OCI-LY7 (cell line): ENCODE measurements around the gene UBE2S. TPM values are rescaled to one million over a fixed set of nuclear protein-coding genes. Genes with fewer than 3 reads are reported as not detected.

Experiments used
- BruUV-seq: library from RNA; stranded (reverse); fragments of 400-500 nt; replicated peaks from 2 replicates; lab custom pipeline; 2021; lab: Mats Ljungman, UMichigan
- CTCF ChIA-PET: fragments of 300-600 bp; sonication (Branson Sonifier 250); formaldehyde crosslinking; loops from one replicate; lab custom pipeline; 2022; ENCODE audit warnings: antibody characterized with exemption; ENCODE audit not compliant: unreplicated experiment; lab: Charles Lee
- POLR2A ChIA-PET: fragments of 300-600 bp; sonication (Branson Sonifier 250); formaldehyde crosslinking; loops from one replicate; lab custom pipeline; 2022; ENCODE audit warnings: antibody characterized with exemption; lab: Charles Lee
- DNase-seq: peaks from one replicate; pipeline ENCODE4 v3.0.0-alpha.2; 2015; ENCODE audit warnings: low spot score
- H2AFZ ChIP-seq: fragments of 200-600 bp; sonication (generic), shearing (Covaris generic); 2 replicates; pipeline ENCODE4 v1.6.1; 2014; ENCODE audit warnings: mild to moderate bottlenecking, antibody characterized with exemption, low read length, moderate library complexity
- H3K27ac ChIP-seq: fragments of 200-600 bp; sonication (generic); 2 replicates; pipeline ENCODE4 v1.5.1; 2014; ENCODE audit warnings: mixed run types, low read depth, mild to moderate bottlenecking, moderate library complexity, low read length, inconsistent platforms; ENCODE audit not compliant: poor library complexity, severe bottlenecking
- H3K36me3 ChIP-seq: fragments of 200-600 bp; sonication (generic); 2 replicates; pipeline ENCODE4 v1.6.1; 2014; ENCODE audit warnings: mild to moderate bottlenecking, antibody characterized with exemption, low read length, moderate library complexity, mixed read lengths; ENCODE audit not compliant: insufficient read depth
- H3K4me1 ChIP-seq: fragments of 200-600 bp; sonication (generic); 2 replicates; pipeline ENCODE4 v1.5.1; 2014; ENCODE audit warnings: mild to moderate bottlenecking, low read length; ENCODE audit not compliant: insufficient read depth, poor library complexity, severe bottlenecking
- H3K4me2 ChIP-seq: fragments of 200-600 bp; sonication (generic); 2 replicates; pipeline ENCODE4 v1.6.1; 2014; ENCODE audit warnings: mild to moderate bottlenecking, low read length
- H3K4me3 ChIP-seq: fragments of 200-600 bp; sonication (generic); 2 replicates; pipeline ENCODE4 v1.5.1; 2014; ENCODE audit warnings: mild to moderate bottlenecking, low read depth, low read length; ENCODE audit not compliant: poor library complexity, severe bottlenecking
- H3K79me2 ChIP-seq: fragments of 200-600 bp; sonication (generic); 2 replicates; pipeline ENCODE4 v1.6.1; 2016; ENCODE audit warnings: low read depth, mild to moderate bottlenecking, low read length, moderate library complexity, mixed read lengths; ENCODE audit not compliant: insufficient read depth
- H3K9me2 ChIP-seq: fragments of 200-600 bp; sonication (generic); 2 replicates; pipeline ENCODE4 v1.6.1; 2016; ENCODE audit warnings: mild to moderate bottlenecking, low read length, mixed read lengths; ENCODE audit not compliant: insufficient read depth
- H3K9me3 ChIP-seq: fragments of 200-600 bp; sonication (generic); 2 replicates; pipeline ENCODE4 v1.6.1; 2014; ENCODE audit warnings: mild to moderate bottlenecking, mixed run types, low read length, mixed read lengths
- H4K20me1 ChIP-seq: fragments of 200-600 bp; sonication (generic); 2 replicates; pipeline ENCODE4 v1.6.1; 2014; ENCODE audit warnings: mild to moderate bottlenecking, antibody characterized with exemption, low read length, moderate library complexity, mixed read lengths; ENCODE audit not compliant: insufficient read depth
- CTCF ChIP-seq: fragments of 200-600 bp; sonication (generic); conservative IDR thresholded peaks from 2 replicates; pipeline ENCODE4 v1.5.1; 2014; ENCODE audit warnings: mild to moderate bottlenecking, antibody characterized with exemption, low read length, moderate library complexity, mixed read lengths
- EZH2phosphoT487 ChIP-seq: fragments of 200-600 bp; sonication (generic); IDR thresholded peaks from 2 replicates; pipeline ENCODE4 v1.6.1; 2018; ENCODE audit warnings: low read depth, borderline replicate concordance, mild to moderate bottlenecking, mixed run types, antibody characterized with exemption, low read length, moderate library complexity, mixed read lengths
- intact Hi-C: fragments of 100-400 bp; cut with micrococcal nuclease; formaldehyde crosslinking; loops from one replicate; pipeline ENCODE4 v1.10.0; 2022; ENCODE audit not compliant: unreplicated experiment
- total RNA-seq, 2 experiments: library from RNA; depleted of rRNA in 1 of 2; stranded (reverse); fragments of >200 nt in 1 of 2; shearing (Covaris generic) in 1 of 2; gene quantifications; 2 replicates each; pipeline ENCODE4 v1.2.3, GENCODE V29; 2014 to 2022

UBE2S gene
- total RNA-seq, 2 experiments from 2014 or later = 285 to 682 TPM

GRCh38 chr19:55432241-55432959, 24.8 kb upstream of the UBE2S start:
- H4K20me1 ChIP-seq = no peaks in the 10 kb centered on the region
- H3K9me2 ChIP-seq = no peaks in the 10 kb centered on the region
- CTCF ChIA-PET = no interaction called here
- H3K36me3 ChIP-seq = no peaks in the 10 kb centered on the region
- H2AFZ ChIP-seq = no peak overlapping the region
- TF ChIP-seq CTCF (no peak), EZH2phosphoT487 (no peak)
- intact Hi-C loops = no loop called here
- BruUV-seq = no TSS peak
- H3K4me3 ChIP-seq = no peak overlapping the region
- DNase-seq = no peak
- no peak overlapping the region for H3K4me2 ChIP-seq
- H3K79me2 ChIP-seq = no peaks in the 10 kb centered on the region
- POLR2A ChIA-PET = no interaction called here
- no peak overlapping the region for H3K27ac ChIP-seq
- H3K4me1 ChIP-seq = no peaks in the 10 kb centered on the region
- no peaks in the 10 kb centered on the region for H3K9me3 ChIP-seq

GRCh38 chr19:55431183-55431582, 23.6 kb upstream of the UBE2S start:
- intact Hi-C loops = no loop called here
- no TSS peak for BruUV-seq
- no peak overlapping the region for H3K4me3 ChIP-seq
- no peak for DNase-seq
- no peaks in the 10 kb centered on the region for H3K79me2 ChIP-seq
- no peak for TF ChIP-seq EZH2phosphoT487
- H2AFZ ChIP-seq = no peak overlapping the region
- no peaks in the 10 kb centered on the region for H3K36me3 ChIP-seq
- H4K20me1 ChIP-seq = no peaks in the 10 kb centered on the region
- H3K9me3 ChIP-seq = no peaks in the 10 kb centered on the region
- no peaks in the 10 kb centered on the region for H3K4me1 ChIP-seq
- CTCF ChIA-PET = no interaction called here
- H3K9me2 ChIP-seq = no peaks in the 10 kb centered on the region
- no peak overlapping the region for H3K27ac ChIP-seq
- H3K4me2 ChIP-seq = no peak overlapping the region
- POLR2A ChIA-PET = no interaction called here

- intact Hi-C loops = no loop called here
- Histone ChIP-seq H3K4me2 (no peak overlapping the region), H3K4me1 (no peaks in the 10 kb centered on the region), H3K9me3 (no peaks in the 10 kb centered on the region), H3K79me2 (no peaks in the 10 kb centered on the region), H4K20me1 (no peaks in the 10 kb centered on the region), H2AFZ (no peak overlapping the region), H3K36me3 (no peaks in the 10 kb centered on the region), H3K9me2 (no peaks in the 10 kb centered on the region), H3K27ac (no peak overlapping the region), H3K4me3 (no peak overlapping the region)
- no peak for TF ChIP-seq CTCF
- no peak for TF ChIP-seq EZH2phosphoT487
- no TSS peak for BruUV-seq
- ChIA-PET POLR2A (no interaction called here), CTCF (no interaction called here)
- DNase-seq = no peak
Observed at GRCh38 chr19:55426042-55426441, 18.5 kb upstream of the UBE2S start.
